Caki2 (cell line): ENCODE results near the gene BAG3. TPM values are rescaled to one million over a fixed set of nuclear protein-coding genes. Genes with fewer than 3 reads are reported as not detected.
"Not testable (repeated sequence)": the region's sequence is repeated elsewhere in the genome, so short reads cannot be mapped to it uniquely, and the experiment has no call there.

ENCODE experiments used
- DNase-seq: peaks from one replicate; pipeline ENCODE4 v3.0.0-alpha.2; 2015; ENCODE audit warnings: low read depth
- in situ Hi-C: cut with HindIII; loops from 2 replicates; pipeline ENCODE4 v1.10.0; 2016; ENCODE audit warnings: low sequenced_read_pairs, low pct_unique_long_range_greater_than_20kb, mixed read lengths
- total RNA-seq: library from RNA; depleted of rRNA; stranded (reverse); fragments of >200 nt; shearing (Covaris generic); gene quantifications from 2 replicates; pipeline ENCODE4 v1.2.3, GENCODE V29; 2014; ENCODE audit warnings: low replicate concordance; rRNA removed

The BAG3 gene
- total RNA-seq, 1 experiment from 2014 or later, result 18.5 TPM

DNA sequence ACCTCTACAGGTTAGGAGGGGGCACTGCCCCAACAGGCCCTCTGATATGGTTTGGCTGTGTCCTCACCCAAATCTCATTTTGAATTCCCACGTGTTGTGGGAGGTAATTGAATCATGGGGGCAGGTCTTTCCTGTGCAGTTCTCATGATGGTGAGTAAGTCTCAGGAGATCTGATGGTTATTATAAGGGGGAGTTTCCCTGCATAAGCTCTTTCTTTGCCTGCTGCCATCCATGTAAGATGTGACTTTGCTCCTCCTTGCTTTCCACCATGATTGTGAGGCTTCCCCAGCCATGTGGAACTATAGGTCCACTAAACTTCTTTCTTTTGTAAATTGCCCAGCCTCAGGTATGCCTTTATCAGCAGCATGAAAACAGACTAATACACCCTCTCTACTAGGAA lies 59.8 kb downstream of the BAG3 start:
- in situ Hi-C loops, DNase-seq: not testable (repeated sequence)

DNA sequence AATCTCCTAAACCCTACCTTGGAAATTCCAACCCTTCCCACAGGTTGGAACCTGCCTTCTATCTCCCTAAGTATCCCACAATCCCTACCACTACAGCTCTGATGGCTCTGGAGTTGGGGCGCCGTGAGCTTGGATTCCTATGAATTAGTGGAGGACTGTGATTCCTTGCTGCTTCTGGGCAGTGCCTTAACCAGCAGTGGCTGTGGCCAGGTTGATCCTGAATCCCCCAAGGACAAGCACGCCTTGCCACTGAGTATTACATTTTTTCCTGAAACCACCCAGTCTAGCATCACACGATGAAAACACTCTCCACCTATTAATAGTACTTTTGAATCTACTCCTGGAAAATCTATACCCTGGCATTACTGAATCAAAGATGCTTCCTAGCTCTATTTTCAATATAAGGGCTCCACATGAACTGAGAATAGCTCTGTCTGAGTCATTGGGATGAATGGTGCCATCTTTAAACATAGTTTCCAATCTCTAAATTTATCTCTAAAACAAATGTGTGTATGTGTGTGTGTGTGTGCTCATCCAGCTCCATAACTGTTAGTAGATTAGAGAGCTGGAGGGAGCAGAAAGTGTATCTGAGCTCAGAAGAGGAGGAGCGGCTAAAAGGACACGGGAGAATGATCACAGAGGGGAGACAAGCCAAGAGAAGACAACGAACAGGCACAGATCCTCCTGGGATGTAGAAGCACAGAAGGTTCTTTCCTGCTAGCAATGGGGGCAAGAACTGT lies 62.7 kb downstream of the BAG3 start:
- in situ Hi-C loops, result no loop called here
- no peak for DNase-seq

DNA sequence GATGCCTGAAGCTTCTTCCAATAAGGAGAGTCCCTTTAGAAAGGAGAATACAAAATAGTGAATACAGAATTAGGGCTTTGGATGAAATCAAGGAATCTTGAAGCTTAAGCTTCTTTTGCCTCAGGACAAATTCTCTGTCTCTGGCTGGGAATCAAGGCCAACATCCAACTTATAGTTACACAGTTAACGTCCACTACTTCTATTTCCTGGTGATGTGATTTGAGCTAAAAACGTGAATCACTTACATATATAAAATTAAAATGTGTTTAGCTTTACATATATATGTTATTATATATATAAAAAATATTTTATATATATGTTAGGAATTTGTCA lies 63.3 kb downstream of the BAG3 start:
- DNase-seq, result no peak
- in situ Hi-C loops, result no loop called here

DNA sequence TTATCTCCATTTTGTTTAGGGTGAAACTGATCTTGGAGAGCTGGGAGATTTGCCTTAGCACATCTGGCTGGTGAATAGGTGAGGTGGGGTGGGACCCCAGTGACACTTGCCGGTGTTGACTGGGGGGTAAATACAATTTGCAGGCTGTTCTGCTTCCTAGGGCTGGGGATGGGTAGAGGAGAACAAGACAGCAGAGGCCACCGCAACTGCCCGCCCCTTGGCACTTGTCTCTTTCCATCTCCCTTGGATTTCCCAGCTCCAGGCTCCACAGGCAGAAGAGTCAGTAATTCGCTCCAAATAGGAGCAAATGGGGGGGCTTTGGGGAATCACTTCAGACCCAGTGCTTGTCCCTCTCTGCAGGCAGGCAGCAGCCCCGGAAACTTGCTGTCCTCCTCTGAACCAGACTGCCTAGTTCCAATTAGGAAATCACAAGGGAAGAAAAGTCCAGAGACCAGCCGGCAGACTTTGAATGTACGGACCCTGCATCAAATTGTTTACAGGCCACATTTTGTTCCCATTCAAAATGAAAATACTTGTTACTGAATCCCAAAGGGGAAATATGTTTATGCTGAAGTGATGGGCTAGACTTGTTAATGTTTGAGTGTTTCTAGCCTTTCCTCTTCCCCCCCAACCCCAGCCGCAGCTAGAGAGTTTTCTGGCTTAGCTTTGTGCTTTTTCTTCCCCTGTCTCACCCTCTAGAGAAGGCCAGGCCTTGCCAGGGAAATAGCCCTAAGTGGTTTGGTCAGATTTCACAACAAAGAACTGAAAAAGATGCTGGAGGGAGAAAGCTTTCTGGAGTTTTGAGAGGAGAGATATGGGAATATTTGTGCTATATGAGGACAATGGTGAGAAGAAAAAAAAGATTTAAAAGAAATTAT lies 64.7 kb downstream of the BAG3 start:
- no peak for DNase-seq
- in situ Hi-C loops, result no loop called here

DNA sequence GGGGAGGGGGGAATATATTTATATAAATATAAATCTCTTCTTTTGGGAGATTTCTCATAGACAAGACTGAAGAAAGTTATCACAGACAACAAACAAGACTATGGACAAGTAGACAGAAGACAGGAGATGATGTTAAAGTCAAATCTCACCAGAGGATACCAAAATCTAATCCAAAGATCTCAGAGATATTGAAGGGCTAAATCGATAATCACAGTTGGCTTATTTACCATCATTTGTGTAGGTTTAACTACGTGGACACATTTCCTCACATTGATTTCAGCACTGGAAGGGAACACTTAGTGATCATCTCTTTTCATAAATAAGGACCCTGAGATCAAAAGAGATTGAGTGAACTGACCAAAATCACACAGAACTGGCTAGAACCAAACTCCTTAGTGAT lies 72.0 kb downstream of the BAG3 start:
- DNase-seq, result no peak
- in situ Hi-C loops, result no loop called here

DNA sequence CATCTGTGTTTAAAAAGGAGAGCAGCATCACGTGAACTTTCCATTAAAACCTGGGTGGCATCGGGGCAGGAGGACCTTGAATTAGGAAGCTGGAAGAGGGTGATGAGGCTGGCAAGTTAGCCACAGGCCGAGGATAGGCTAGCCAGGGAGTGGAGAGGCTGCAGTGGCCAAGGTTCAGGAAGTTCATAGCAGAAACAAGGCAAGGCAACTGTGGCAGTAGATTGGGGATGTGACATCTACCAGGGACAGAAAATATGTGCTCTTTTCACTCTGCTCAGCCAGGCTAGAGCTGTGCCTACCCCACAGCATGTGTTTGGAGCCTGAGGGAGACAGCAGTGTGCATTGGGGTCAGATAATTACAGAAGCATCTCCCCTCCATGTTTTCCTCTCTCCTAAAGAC lies 72.4 kb downstream of the BAG3 start:
- in situ Hi-C loops, result no loop called here

DNA sequence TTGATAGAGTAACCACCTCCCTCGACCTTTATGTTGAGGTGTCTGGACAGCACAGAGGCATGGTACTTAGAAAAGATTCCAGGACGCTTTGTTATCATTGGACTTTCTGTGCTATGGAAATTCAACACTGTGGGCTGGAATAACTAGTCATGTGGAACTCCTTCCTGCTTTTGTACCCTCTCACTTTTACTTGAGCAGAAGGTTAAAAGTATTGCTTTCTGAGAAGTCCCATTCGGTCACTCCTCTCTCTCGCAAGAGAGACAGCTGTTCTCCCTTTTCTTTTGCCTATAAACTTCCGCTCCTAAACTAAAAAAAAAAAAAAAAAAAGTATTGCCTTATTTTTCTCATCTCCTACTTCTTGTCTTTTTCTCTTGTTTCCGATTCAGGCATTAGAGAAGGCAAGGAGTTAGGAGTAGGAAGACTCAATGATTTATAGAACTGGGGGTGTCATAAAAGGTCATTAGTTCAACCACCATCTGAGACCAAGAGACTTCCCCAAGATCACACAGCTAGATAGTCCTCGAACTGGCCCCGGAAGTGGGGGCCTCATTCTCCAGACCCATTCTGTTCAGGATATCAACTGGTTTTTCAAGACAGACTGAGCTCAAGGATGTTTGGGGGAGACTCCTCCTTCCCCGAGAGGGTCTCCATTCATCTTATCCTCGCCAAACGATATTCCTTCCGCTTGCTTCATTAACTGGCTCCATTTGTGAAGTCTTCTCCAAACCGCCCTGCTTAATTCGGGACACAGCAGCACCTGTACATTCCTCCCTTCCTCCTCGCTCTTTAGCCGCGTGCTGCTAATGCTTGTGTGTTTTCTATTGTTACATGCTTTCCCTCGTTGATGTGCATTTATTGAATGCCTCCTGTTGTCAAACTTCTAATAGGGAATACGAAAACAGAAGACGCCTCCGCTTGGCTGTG lies 73.7 kb downstream of the BAG3 start:
- DNase-seq, result peak; percentile 58
- in situ Hi-C loops, result no loop called here

More for the DNA sequence above, 72.4 kb downstream of the BAG3 start:
- no peak for DNase-seq

DNA sequence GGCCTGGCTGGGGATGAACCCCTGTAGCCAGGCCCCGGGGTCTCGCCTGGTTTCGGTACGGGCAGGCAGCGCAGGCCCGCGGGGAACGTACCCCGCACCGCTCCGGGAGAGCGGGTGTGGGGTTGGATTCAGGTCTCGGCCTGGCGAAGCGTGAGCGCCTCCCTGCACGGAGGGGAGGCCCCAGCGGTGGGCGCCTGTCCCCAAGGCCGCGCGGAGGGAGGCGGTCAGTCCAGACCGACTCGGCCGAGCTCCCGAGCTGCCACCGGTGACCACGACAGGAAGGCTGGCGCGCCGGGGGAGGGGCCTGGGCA lies 74.3 kb downstream of the BAG3 start:
- DNase-seq, result no peak
- in situ Hi-C loops, result no loop called here

DNA sequence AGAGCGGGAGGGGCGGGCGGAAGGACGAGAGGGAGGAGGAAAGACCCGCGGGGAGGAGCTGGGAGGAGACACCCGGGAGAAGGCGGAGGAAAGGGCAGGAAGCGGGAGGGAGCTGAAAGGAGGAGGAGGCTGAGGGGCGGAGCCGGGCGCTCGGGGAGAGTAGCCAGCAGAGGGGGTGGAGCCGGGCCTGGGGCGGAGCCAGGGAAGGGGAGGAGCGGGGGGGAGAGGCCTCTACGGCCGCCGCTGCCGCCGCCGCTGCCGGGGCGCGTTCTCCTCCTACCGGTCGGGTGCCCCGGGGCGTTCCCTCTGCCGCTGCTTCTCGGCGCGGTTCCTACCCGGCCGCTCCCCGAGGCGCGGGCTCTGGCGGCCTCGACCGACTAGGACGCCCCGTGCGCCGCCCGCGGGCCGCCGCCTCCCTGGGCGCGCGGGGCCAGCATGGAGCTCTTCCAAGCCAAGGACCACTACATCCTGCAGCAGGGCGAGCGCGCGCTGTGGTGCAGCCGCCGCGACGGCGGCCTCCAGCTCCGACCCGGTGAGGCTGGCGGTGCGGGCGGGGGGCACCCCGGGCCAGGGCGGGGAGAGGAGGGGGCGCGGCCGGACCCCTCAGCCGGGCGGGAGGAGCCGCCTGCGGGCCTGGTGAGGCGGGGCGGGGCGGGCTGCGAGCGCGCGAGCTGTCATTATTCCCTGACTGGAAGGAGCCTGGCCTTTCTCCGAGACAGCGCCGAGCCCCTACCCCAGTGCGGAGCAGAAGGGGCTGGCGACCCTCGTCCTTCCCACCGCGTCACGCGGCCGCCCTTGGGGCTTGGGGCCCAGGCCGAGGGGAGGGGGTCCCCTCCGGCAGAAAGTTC lies 74.9 kb downstream of the BAG3 start, which contains the start of gene INPP5F:
INPP5F (plus strand) TSS at position 223 of the 848 bp plus-strand sequence; CDS start at position 436, 213 bp downstream.
- DNase-seq, result peak; percentile 95
- in situ Hi-C loops, result no loop called here

DNA sequence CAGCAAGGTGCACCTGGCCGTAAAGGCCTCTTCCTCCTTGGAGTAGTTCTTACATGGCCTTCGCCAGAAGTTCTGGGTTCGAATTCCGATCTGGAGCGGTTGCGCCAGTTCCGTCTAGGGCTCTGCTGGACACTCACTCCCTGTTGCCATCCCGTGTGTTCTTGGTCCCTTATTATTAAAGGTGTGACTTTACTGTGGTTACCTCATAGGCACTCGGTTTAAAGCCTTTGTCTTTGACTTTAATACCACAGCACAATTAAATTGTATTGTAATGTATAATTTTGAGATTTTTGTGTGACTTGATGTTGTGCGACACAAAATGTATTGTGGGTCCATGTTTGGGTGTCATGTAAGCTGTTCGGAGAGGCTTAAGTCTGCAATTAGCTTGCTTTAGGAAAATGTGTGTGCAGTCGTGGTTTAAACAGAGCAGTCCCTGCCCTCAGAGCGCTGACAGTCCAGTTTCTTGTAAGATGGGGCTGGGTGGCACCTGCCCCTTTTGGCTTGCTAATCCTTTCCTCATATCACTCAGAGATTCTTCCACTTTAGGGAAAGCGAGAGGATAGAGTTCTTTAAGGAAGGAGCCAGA lies 75.6 kb downstream of the BAG3 start:
- in situ Hi-C loops, result no loop called here
- DNase-seq, result peak; percentile 16

Other genes starting within 250 kb of the BAG3 start
- 18.1 and 45.8 TPM in 2 replicates for gene RGS10, start 108.7 kb upstream of the BAG3 start, total RNA-seq
- gene TIAL1, start 54.4 kb upstream of the BAG3 start, total RNA-seq, result 25.3 and 75.8 TPM in 2 replicates
- gene INPP5F, start 74.7 kb downstream of the BAG3 start, total RNA-seq, result 7.0 and 8.9 TPM in 2 replicates
- gene MCMBP, start 221.5 kb downstream of the BAG3 start, total RNA-seq, result 22.9 and 41.2 TPM in 2 replicates
- gene SEC23IP, start 241.3 kb downstream of the BAG3 start, total RNA-seq, result 3.5 and 6.1 TPM in 2 replicates